Peyer's patch (tissue), 4 donors: ENCODE data around the gene OR1J2.

Source experiments
- CTCF ChIP-seq, 6 experiments: fragments of 450-650 bp in 4 of 6; fragments of 200-600 bp in 2 of 6; sonication (generic) in 1 of 6; IDR thresholded peaks; one replicate each; pipeline ENCODE4 v1.5.1; 2017 to 2019; ENCODE audit warnings: antibody characterized with exemption in 6 of 6, mild to moderate bottlenecking in 3 of 6, moderate library complexity in 1 of 6
- POLR2A ChIP-seq, 2 donors: fragments of 450-650 bp; IDR thresholded peaks; one replicate each; pipeline ENCODE4 v1.5.1; 2017; ENCODE audit warnings: antibody characterized with exemption in 2 of 2, mild to moderate bottlenecking in 2 of 2, moderate library complexity in 2 of 2

- TF ChIP-seq CTCF (IDR thresholded peaks at IDR 0.05), result no peak
- no peak for TF ChIP-seq POLR2A (IDR thresholded peaks at IDR 0.05)
Measured at GRCh38 chr9:122474561-122474960, 36.0 kb upstream of the OR1J2 start.
